ENCODE results near the gene SSBP2.

The SSBP2 gene

DNA sequence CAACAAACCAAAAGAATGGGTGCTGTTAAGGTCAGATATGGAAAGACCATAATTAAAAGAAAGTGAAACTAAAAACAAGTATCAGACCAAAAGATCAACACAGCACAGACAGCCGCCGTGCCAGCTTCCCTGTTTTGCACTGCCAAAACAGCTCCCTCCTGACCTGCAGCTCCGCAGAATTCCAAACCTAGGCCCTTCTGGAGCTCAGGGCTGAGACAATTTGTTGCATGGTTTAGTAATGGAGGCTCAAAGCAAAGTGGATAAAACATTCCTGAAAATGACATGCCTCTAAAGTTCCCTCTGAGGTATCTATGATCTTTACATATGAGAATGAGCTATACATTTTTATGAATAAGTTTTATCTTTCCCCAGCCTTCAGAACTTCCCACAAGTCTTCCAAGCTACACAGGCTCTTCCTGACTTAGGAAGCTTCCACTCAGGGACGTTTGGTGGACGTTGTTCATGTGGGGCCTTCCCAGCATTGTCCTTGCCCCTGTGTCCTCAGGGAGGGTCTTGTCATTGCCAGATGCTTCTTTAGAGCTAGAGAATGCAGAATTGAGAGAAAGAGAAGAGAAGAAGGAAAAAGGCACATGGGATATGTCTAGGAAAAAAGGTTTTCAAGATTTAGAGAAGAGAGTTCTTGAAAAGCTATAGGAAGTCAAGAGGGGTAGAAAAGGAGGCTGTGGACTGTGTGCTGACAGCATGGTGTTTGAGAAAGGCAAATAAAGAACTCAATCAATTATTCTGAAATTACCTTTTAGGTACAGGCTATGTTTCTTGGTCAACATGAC, 28.4 kb upstream of the SSBP2 start:
- Mint-ChIP-seq H3K4me1 (peaks cover 22% of the 10 kb centered on the region), H3K27ac (peak overlapping the region; percentile 85), H3K27me3 (peaks cover 7% of the 10 kb centered on the region), H3K4me3 (peak overlapping the region; percentile 68), H3K9me3 (peaks cover 2% of the 10 kb centered on the region), H3K36me3 (peaks cover 3% of the 10 kb centered on the region)
- DNase-seq = peak; percentile 58
- CTCF ChIA-PET = interaction anchor here (1.0 to 3.7 kb wide), 5 partner anchors 9 to 78 kb away, joined by 3 to 12 read pairs (median 4); no protein-coding TSS in a partner anchor

DNA sequence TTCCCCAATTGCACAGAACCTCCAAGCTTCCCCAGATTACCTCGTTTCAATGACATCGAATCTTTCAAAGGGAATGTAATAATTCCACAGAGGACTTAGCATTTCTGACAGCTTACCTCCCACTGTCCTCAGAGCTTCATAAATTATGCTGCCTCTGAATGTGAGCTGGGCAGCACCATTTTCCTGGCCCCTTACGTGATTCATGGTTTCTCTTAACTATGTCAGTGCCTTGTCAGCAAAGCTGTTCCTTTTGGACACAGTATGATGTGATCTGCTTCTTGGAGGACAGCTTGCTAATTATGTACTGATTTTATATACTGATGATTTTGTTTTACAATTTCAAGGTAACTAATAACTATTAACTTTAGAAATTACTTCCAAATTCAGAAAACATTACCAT, 27.7 kb upstream of the SSBP2 start:
- Mint-ChIP-seq H3K4me3 (peak overlapping the region; percentile 68), H3K36me3 (peaks cover 3% of the 10 kb centered on the region), H3K27ac (peak overlapping the region; percentile 85), H3K27me3 (peaks cover 7% of the 10 kb centered on the region), H3K4me1 (peaks cover 22% of the 10 kb centered on the region), H3K9me3 (peaks cover 2% of the 10 kb centered on the region)
- DNase-seq = no peak
- CTCF ChIA-PET = interaction anchor here (1.0 to 1.5 kb wide), 3 partner anchors 15 to 78 kb away, joined by 3 to 6 read pairs (median 4); no protein-coding TSS in a partner anchor

DNA sequence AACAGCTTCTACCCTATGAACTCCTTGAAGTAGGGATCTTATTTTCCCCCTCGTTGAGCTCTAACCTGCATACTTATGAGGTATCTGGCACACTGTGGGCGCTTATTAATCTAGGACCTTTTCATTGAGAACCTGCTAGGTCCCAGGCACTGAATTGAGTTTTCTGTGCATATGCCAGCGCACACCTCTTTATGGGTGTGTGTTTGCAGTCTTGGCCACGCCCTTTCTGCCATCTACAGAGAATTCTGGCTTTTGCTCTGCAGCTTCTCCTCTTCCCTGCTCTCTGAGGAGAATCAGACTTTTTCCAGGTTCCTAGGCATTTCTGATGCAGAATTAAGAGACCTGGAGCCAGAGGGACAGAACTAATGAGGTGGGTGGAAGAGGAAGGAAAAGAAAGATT, 25.4 kb upstream of the SSBP2 start:
- Mint-ChIP-seq H3K4me3 (no peak overlapping the region), H3K9me3 (peaks cover 2% of the 10 kb centered on the region), H3K27me3 (peaks cover 7% of the 10 kb centered on the region), H3K27ac (no peak overlapping the region), H3K4me1 (peaks cover 22% of the 10 kb centered on the region), H3K36me3 (peaks cover 3% of the 10 kb centered on the region)
- DNase-seq = no peak
- CTCF ChIA-PET = no interaction called here

DNA sequence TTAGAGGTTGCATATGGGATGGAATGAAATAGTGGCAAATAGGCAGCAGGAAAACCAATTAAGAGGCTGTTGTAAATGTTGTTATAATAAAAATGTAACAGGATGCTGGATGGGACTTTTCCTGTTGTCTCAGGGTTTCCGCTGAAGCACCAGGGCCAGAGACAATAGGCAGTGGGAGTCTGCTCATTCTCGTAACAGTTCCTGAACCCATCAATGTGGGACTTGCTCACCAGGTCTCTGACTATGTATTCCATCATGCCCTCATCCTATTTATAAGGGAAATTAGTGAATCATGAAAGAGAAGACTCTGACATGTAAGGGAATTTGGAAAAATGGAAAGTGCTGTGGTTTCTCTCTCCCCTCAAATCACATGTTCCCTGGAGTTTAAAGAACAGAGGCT, 23.5 kb upstream of the SSBP2 start:
- H3K4me1 Mint-ChIP-seq = peaks cover 12% of the 10 kb centered on the region
- peaks cover 2% of the 10 kb centered on the region for H3K9me3 Mint-ChIP-seq

DNA sequence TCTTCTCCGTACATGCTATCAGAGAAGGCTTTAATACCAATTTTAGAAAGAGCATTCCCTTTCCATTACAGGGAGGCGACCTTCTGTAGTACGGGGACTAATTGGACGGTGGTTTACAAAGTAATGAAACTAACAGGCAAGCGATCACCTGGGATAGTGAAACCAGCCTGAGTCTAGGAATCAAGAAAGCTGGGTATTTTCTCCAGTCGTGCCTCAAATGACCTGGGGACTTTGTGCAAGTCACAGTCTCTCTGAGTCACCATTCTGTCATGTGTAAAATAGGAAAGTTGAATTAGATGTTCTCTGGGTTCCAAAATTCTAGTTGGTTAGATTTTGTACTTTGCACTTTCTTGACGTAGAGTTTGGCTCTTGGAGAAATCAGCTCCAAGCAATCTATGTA, 22.7 kb upstream of the SSBP2 start:
- peaks cover 2% of the 10 kb centered on the region for H3K9me3 Mint-ChIP-seq
- CTCF ChIA-PET = interaction anchor here (1.2 kb wide), 1 partner anchor 12 kb away, joined by 3 read pairs; no protein-coding TSS in a partner anchor
- H3K4me1 Mint-ChIP-seq = peaks cover 4% of the 10 kb centered on the region
- no peak for DNase-seq
- H3K27me3 Mint-ChIP-seq = peaks cover 7% of the 10 kb centered on the region
- no peak overlapping the region for H3K4me3 Mint-ChIP-seq
- H3K36me3 Mint-ChIP-seq = peaks cover 2% of the 10 kb centered on the region
- no peak overlapping the region for H3K27ac Mint-ChIP-seq

More for the DNA sequence above, 23.5 kb upstream of the SSBP2 start:
- no peak for DNase-seq
- Mint-ChIP-seq H3K36me3 (peaks cover 3% of the 10 kb centered on the region), H3K27ac (no peak overlapping the region), H3K27me3 (peaks cover 7% of the 10 kb centered on the region), H3K4me3 (no peak overlapping the region)
- CTCF ChIA-PET = no interaction called here

DNA sequence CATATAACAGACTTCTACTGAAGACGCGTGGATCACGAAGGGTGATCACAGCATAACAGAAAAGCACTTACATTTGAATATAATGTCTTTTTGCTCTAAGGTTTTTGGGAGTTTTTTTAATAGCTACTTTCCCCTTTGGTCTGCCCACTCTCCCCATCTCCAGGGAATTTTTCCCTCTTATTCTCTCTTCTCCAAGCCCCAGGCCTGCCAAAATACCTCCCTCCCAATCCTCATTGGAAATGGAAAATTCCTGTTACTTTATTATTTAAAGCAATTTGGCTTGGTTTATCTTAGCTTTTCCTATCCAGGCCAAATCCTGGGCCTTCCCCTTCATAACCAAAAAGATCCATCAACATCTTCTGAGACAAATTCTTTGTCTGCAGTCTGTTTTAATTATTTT, 22.3 kb upstream of the SSBP2 start:
- DNase-seq = no peak
- peaks cover under 1% of the 10 kb centered on the region for H3K9me3 Mint-ChIP-seq
- H3K4me1 Mint-ChIP-seq = peaks cover under 1% of the 10 kb centered on the region
- H3K27me3 Mint-ChIP-seq = peaks cover 7% of the 10 kb centered on the region
- CTCF ChIA-PET = interaction anchor here (1.2 kb wide), 1 partner anchor 13 kb away, joined by 3 read pairs; no protein-coding TSS in a partner anchor
- H3K27ac Mint-ChIP-seq = no peak overlapping the region
- H3K4me3 Mint-ChIP-seq = no peak overlapping the region
- no peaks in the 10 kb centered on the region for H3K36me3 Mint-ChIP-seq

DNA sequence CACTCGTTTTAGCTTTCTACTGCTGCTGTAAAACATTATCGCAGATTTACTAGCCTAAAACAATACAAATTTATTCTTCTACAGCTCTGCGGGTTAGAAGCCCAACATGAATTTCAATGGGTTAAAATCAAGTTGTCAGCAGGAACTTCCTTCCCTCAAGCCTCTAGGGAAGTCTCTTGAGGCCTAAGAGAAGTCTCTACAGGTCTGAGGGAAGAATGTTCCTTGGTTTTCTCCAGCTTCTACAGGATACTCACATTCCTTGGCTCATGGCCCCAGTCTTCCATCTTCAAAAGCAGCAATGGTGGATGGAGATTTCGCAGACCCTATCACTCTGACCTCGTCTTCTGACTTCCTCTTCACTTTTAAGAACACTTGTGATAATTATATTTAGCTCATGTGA, 21.6 kb upstream of the SSBP2 start:
- H3K4me3 Mint-ChIP-seq = no peak overlapping the region
- H3K4me1 Mint-ChIP-seq = no peaks in the 10 kb centered on the region
- no peaks in the 10 kb centered on the region for H3K36me3 Mint-ChIP-seq
- H3K9me3 Mint-ChIP-seq = no peaks in the 10 kb centered on the region
- DNase-seq = no peak
- H3K27ac Mint-ChIP-seq = no peak overlapping the region
- peaks cover 7% of the 10 kb centered on the region for H3K27me3 Mint-ChIP-seq
- CTCF ChIA-PET = interaction anchor here (0.6 to 1.2 kb wide), 2 partner anchors 14 to 408 kb away, joined by 3 read pairs; no protein-coding TSS in a partner anchor

DNA sequence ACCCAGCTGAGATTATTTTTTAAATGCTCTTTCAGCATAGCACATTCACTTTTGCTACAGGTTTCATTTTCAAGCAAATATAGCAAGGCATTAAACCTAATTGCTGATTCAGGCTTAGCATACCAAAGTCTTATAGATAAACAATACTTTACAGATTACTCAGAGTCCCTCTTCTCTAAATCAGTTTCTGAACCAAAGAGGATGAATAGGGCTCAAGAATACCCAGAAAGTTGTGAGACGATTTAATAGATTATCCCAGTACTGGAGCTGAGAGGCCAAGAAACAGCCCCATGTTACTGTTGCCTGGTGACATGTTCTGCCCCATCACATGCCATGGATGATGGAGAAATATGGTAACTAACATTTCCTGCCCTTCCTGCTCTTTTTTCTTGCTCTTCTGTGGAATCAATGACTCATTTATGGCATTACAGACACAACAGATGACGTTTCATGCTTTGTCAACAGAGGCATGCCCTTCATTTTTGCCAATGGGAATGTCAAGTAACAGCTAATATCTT, 18.1 kb upstream of the SSBP2 start:
- Mint-ChIP-seq H3K27ac (no peak overlapping the region), H3K27me3 (no peaks in the 10 kb centered on the region), H3K4me1 (no peaks in the 10 kb centered on the region), H3K4me3 (no peak overlapping the region), H3K36me3 (no peaks in the 10 kb centered on the region), H3K9me3 (no peaks in the 10 kb centered on the region)
- CTCF ChIA-PET = interaction anchor here (0.8 kb wide), 1 partner anchor 70 kb away, joined by 3 read pairs; no protein-coding TSS in a partner anchor
- DNase-seq = no peak

DNA sequence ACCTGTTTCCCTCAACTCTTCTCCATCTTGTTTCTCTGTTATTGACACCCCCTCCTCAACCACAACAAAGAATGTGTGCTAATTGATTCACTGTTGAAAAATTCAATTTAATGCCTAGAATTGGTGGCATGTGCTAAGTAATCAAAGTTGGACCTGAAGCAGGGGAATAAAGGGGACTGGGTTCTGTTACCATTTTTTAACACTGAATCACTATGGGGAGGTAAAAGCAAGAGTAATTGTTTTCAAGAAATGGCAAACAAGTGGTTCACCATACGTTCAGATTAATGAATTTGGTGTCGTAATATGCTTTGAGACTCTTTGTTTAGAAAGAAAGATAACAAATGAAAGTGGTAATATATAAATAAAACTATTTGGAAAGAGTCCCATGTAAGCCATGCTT, 17.0 kb upstream of the SSBP2 start:
- no peaks in the 10 kb centered on the region for H3K4me1 Mint-ChIP-seq
- no peak overlapping the region for H3K27ac Mint-ChIP-seq
- no peaks in the 10 kb centered on the region for H3K27me3 Mint-ChIP-seq
- DNase-seq = no peak
- no peaks in the 10 kb centered on the region for H3K9me3 Mint-ChIP-seq
- no peak overlapping the region for H3K4me3 Mint-ChIP-seq
- CTCF ChIA-PET = no interaction called here
- H3K36me3 Mint-ChIP-seq = no peaks in the 10 kb centered on the region

DNA sequence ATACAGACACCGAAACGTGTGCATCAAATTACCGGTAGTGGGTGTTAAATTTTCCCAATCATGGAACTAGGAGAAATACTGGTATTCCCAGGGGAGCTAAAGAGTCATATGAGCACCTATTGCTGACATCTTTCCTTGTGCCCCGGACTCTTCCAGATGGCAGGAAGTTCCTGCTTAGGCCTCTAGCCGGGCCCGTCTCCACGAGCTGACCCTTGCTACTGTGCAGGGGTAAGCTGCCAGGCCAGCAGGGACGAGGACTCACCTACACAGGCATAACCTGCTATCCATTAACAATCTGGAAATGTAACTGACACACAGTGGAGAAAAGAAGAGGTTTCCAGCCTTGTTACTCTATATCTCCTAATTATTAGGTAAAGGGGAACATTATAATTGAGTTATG, 16.2 kb upstream of the SSBP2 start:
- no peak overlapping the region for H3K4me3 Mint-ChIP-seq
- no peak for DNase-seq
- CTCF ChIA-PET = interaction anchor here (1.5 kb wide), 1 partner anchor 90 kb away, joined by 4 read pairs; no protein-coding TSS in a partner anchor
- no peak overlapping the region for H3K27ac Mint-ChIP-seq
- H3K36me3 Mint-ChIP-seq = no peaks in the 10 kb centered on the region
- no peaks in the 10 kb centered on the region for H3K9me3 Mint-ChIP-seq
- no peaks in the 10 kb centered on the region for H3K4me1 Mint-ChIP-seq
- no peaks in the 10 kb centered on the region for H3K27me3 Mint-ChIP-seq

DNA sequence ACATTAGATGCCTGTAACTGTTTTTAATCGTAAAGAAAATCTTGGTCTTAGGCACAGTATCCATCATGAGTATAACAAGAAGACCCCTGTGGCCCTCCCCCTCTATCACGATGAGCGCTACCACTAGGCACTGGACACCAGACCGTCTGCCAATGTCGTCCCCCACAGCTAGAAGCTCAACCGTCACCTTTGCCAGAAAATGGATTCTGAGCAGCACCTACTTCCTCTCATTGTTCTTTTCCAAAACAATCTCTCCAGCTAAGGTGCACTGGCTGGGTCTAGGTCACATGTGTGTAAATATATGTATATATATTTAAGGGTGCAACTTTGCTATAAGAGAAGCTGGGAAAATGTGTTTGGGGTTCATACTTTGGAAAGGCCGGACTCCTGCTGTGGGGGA, 15.7 kb upstream of the SSBP2 start:
- H3K4me1 Mint-ChIP-seq = no peaks in the 10 kb centered on the region
- no peak overlapping the region for H3K4me3 Mint-ChIP-seq
- no peaks in the 10 kb centered on the region for H3K27me3 Mint-ChIP-seq
- H3K36me3 Mint-ChIP-seq = no peaks in the 10 kb centered on the region
- CTCF ChIA-PET = interaction anchor here (1.5 kb wide), 1 partner anchor 90 kb away, joined by 4 read pairs; no protein-coding TSS in a partner anchor
- no peak overlapping the region for H3K27ac Mint-ChIP-seq
- DNase-seq = no peak
- H3K9me3 Mint-ChIP-seq = no peaks in the 10 kb centered on the region

DNA sequence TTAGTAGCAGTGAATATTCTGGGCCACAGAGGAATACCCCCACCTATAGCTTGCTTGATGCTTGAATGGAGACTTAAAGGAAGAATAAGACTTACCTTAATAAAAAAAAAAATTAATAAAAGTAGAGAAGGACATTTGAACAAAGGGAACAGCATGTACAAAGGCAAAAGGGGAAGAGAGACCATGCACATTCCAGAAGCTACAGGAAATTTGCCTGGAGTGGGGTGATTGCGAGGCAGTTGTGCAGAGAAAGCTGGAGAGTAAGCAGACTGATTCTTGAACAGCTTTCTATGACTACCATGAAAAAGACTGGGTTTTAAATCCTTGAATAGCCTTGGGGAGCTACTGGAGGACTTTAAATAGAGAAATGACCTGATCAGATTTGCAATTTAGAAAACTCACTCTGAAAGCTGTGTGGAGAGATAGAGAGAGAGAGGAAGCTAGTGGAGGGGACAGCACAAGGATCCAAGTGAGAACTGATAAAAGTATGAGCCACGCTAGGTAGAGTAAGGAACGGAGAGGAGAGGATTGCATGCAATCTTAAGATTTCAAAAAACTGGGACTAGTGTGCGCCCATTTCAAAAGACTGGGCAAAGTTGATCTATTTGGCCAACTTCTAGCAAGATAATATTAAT, 12.5 kb upstream of the SSBP2 start:
- Mint-ChIP-seq H3K4me1 (peaks cover 16% of the 10 kb centered on the region), H3K27me3 (no peaks in the 10 kb centered on the region), H3K27ac (no peak overlapping the region), H3K9me3 (no peaks in the 10 kb centered on the region), H3K36me3 (no peaks in the 10 kb centered on the region), H3K4me3 (no peak overlapping the region)
- CTCF ChIA-PET = interaction anchor here (0.8 to 2.0 kb wide), 2 partner anchors 16 to 76 kb away, joined by 4 to 7 read pairs; no protein-coding TSS in a partner anchor
- no peak for DNase-seq

DNA sequence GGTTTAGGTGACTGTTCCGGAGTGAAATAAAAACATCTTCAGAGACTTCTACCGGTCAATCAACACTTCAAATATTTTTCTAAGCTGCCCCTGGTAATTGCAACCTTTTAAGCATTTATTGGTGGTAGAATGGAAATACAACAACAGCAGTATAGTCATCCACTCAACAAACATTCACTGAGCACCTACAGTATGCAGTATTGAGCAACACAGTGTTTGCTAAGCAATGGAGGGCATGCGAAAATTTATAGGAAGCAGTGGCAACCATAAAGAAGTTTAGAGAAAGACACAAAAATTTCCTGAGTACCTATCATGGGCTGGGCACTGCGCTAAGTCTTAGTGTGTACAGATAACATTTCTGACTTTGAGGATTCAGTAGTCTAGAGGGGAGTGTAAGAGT, 12.0 kb upstream of the SSBP2 start:
- DNase-seq = no peak
- Mint-ChIP-seq H3K4me3 (no peak overlapping the region), H3K27ac (no peak overlapping the region), H3K9me3 (no peaks in the 10 kb centered on the region), H3K36me3 (no peaks in the 10 kb centered on the region), H3K4me1 (peaks cover 16% of the 10 kb centered on the region), H3K27me3 (no peaks in the 10 kb centered on the region)
- CTCF ChIA-PET = interaction anchor here (0.8 to 2.0 kb wide), 2 partner anchors 16 to 76 kb away, joined by 4 to 7 read pairs; no protein-coding TSS in a partner anchor

DNA sequence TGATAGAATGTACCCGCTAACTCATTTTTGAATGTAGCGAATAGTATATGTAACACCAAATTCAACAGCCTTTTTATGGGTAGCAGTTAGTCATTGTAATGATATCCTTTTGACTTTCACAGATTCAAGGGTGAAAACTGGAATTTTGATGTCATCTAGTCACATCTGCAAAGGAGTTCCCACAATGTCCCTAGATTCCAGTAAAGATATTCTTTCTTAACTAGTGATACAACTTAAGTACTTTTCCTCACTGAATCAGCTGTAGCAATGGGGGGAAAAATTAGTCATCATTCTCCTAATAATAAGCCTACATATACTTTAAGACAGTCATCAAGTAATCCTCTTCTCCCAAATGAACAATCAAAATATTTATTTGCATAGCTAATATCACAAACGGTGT, 11.5 kb upstream of the SSBP2 start:
- Mint-ChIP-seq H3K4me3 (no peak overlapping the region), H3K9me3 (no peaks in the 10 kb centered on the region), H3K27ac (no peak overlapping the region), H3K36me3 (no peaks in the 10 kb centered on the region), H3K27me3 (no peaks in the 10 kb centered on the region), H3K4me1 (peaks cover 16% of the 10 kb centered on the region)
- DNase-seq = no peak
- CTCF ChIA-PET = interaction anchor here (1.2 to 2.0 kb wide), 2 partner anchors 77 to 89 kb away, joined by 3 to 7 read pairs; no protein-coding TSS in a partner anchor
